Measurements from ENCODE around the gene KIRREL3. TPM values are rescaled to one million over a fixed set of nuclear protein-coding genes. Genes with fewer than 3 reads are reported as not detected.

KIRREL3 gene
- total RNA-seq, 5 donors from 2014 or later (not counting 1 experiment from before 2014, with no cell fraction given) = not detected

DNA sequence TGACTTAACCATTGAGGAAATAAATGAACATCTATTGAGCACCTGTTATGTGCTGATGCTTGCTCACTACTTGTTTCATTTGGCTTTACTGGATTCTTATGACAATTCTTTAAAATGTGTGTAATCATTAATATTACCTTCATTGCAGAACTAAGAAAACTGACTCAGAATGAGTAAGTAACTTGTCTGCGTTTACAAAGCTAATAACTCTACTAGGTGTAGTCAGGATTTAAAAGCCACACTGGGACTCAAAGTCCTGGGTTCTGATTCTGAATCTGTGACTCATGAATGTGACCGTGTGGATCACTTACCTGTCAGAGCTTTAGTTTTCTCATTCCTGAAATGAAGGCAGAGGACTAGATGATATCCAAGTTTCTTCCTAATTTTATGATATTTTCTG lies 23.4 kb upstream of the KIRREL3 start:
- H3K4me3 Mint-ChIP-seq = no peak overlapping the region
- Histone ChIP-seq H3K36me3 (ENCODE audit: control insufficient read depth in 2 of 2, extremely low read depth in 1 of 2, insufficient read depth in 1 of 2, low read length in 1 of 2) (no peaks in the 10 kb centered on the region), H3K27ac (ENCODE audit: low read length) (no peak overlapping the region), H3K4me1 (ENCODE audit: control insufficient read depth in 1 of 2, extremely low read depth in 1 of 2, insufficient read depth in 2 of 2, low read length in 2 of 2) (no peaks in the 10 kb centered on the region), H3K4me3 (ENCODE audit: control insufficient read depth in 1 of 2, extremely low read depth in 1 of 2, low read length in 1 of 2) (no peak overlapping the region), H3K9me3 (no peaks in the 10 kb centered on the region), H3K27me3 (replicated peaks in 1 of 2; ENCODE audit: control insufficient read depth in 2 of 2, extremely low read depth in 1 of 2, insufficient read depth in 2 of 2, low read length in 1 of 2) (no peaks in the 10 kb centered on the region)
- DNase-seq (no peak), ATAC-seq (replicated peaks in 1 of 4) (no peak)
- POLR2A ChIA-PET = no interaction called here
- no peaks in the 10 kb centered on the region for H3K9me3 Mint-ChIP-seq
- H3K27me3 Mint-ChIP-seq = peaks cover 0 to 6% of the 10 kb centered on the region in 2 donors
- no peaks in the 10 kb centered on the region for H3K4me1 Mint-ChIP-seq
- CTCF ChIA-PET = no interaction called here
- no peak overlapping the region for H3K27ac Mint-ChIP-seq
- H3K36me3 Mint-ChIP-seq = no peaks in the 10 kb centered on the region
- WGBS (ENCODE audit: insufficient coverage) = no CpG with 5 or more reads among the region's 2 CpGs

DNA sequence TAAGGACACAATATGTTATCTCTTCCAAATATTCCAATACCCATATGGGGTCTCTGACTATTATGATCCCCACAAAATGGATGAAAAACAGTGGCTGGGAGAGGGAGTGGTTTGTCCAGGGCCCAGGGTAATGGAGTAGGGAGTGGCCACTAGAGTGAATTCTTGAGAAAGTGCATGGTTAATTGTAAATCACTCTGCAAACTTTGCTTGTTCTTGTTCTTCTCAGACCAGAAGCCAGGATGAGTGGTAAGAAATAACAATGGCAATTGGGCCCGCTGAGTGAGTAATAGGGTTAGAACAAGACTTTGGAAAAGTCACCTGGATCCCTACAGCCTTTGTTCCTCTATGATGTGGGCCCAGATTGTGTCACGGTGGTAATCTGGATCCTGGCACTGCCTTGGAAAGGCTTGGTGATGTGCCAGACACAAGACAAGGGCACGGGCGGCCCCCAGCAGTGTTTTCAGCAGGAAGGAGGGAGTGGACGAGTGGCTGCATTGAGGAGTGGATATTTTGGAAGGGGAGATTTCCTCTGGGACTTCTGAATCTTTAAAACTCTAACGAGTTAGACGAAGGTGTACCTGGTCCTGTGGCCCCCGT lies 18.2 kb upstream of the KIRREL3 start:
- H3K4me1 Mint-ChIP-seq = no peaks in the 10 kb centered on the region
- H3K36me3 ChIP-seq (ENCODE audit: control insufficient read depth in 2 of 2, extremely low read depth in 1 of 2, insufficient read depth in 1 of 2, low read length in 1 of 2) = no peaks in the 10 kb centered on the region
- no peak overlapping the region for H3K4me3 ChIP-seq (ENCODE audit: control insufficient read depth in 1 of 2, extremely low read depth in 1 of 2, low read length in 1 of 2)
- 74% methylated on average over 6 of the region's 8 CpGs for WGBS (ENCODE audit: insufficient coverage)
- ATAC-seq (replicated peaks in 1 of 4) (no peak), DNase-seq (no peak)
- peaks cover 0 to 4% (median 0%) of the 10 kb centered on the region in 3 donors for H3K9me3 Mint-ChIP-seq
- H3K4me1 ChIP-seq (ENCODE audit: control insufficient read depth in 1 of 2, extremely low read depth in 1 of 2, insufficient read depth in 2 of 2, low read length in 2 of 2) = no peaks in the 10 kb centered on the region
- H3K27ac ChIP-seq (ENCODE audit: low read length) = no peak overlapping the region
- H3K27me3 ChIP-seq (replicated peaks in 1 of 2; ENCODE audit: control insufficient read depth in 2 of 2, extremely low read depth in 1 of 2, insufficient read depth in 2 of 2, low read length in 1 of 2) = peaks cover 0 to 6% of the 10 kb centered on the region in 2 experiments
- no peaks in the 10 kb centered on the region for H3K36me3 Mint-ChIP-seq
- peaks cover 7 to 14% of the 10 kb centered on the region in 2 donors for H3K27me3 Mint-ChIP-seq
- no peak overlapping the region for H3K27ac Mint-ChIP-seq
- no peak overlapping the region for H3K4me3 Mint-ChIP-seq
- ChIA-PET POLR2A (no interaction called here), CTCF (no interaction called here)
- no peaks in the 10 kb centered on the region for H3K9me3 ChIP-seq

DNA sequence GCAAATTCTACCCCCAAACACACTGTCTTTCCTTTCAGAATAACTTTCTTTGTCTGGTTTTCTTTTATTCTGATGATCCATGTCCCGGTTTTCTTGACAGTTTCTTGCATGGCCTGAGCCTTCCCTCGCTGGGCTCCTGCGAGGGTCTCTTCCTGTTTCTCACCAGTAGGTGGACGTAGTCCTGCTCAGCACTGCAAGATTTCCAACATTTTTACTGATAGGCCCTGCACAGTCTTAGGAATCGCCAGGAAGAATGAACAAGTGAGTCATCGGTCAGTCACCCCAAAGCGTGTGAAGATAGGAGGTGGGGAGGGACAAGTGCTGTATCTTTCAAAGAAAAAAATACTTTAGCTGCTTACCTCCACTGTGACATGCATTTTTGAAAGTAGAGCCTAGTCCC lies 16.9 kb upstream of the KIRREL3 start:
- 50% methylated on average over 4 of the region's 7 CpGs for WGBS (ENCODE audit: insufficient coverage)
- peaks cover 0 to 4% (median 0%) of the 10 kb centered on the region in 3 donors for H3K9me3 Mint-ChIP-seq
- Histone ChIP-seq H3K27me3 (replicated peaks in 1 of 2; ENCODE audit: control insufficient read depth in 2 of 2, extremely low read depth in 1 of 2, insufficient read depth in 2 of 2, low read length in 1 of 2) (peaks cover 0 to 6% of the 10 kb centered on the region in 2 experiments), H3K4me3 (ENCODE audit: control insufficient read depth in 1 of 2, extremely low read depth in 1 of 2, low read length in 1 of 2) (no peak overlapping the region), H3K9me3 (no peaks in the 10 kb centered on the region), H3K4me1 (ENCODE audit: control insufficient read depth in 1 of 2, extremely low read depth in 1 of 2, insufficient read depth in 2 of 2, low read length in 2 of 2) (no peaks in the 10 kb centered on the region), H3K36me3 (ENCODE audit: control insufficient read depth in 2 of 2, extremely low read depth in 1 of 2, insufficient read depth in 1 of 2, low read length in 1 of 2) (no peaks in the 10 kb centered on the region), H3K27ac (ENCODE audit: low read length) (no peak overlapping the region)
- H3K27me3 Mint-ChIP-seq = peaks cover 16 to 17% of the 10 kb centered on the region in 2 donors
- ChIA-PET CTCF (no interaction called here), POLR2A (no interaction called here)
- no peak overlapping the region for H3K27ac Mint-ChIP-seq
- H3K4me3 Mint-ChIP-seq = no peak overlapping the region
- H3K4me1 Mint-ChIP-seq = no peaks in the 10 kb centered on the region
- ATAC-seq (replicated peaks in 1 of 4) = peak in 1 of 4 experiments; percentile 7
- no peaks in the 10 kb centered on the region for H3K36me3 Mint-ChIP-seq
- no peak for DNase-seq

DNA sequence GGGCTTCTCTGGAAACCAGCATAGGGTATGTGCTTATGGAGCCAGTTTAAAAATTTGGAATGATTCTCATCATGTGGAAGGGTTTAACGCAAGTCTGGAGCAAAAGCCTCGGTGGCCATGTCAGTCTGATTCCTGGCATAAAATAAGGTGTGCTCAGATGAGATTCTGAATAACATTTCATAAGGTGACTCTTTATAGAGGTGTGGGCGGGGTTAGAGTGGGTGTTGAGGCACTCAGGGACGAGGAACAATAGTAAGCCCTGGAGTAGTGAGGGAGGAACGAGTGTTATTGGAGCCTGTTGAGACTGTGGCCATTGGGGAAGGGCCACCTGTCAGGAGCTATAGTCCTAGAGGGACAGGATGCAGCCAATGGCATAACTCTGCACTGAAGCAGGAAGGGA lies 13.0 kb upstream of the KIRREL3 start:
- Histone ChIP-seq H3K27me3 (replicated peaks in 1 of 2; ENCODE audit: control insufficient read depth in 2 of 2, extremely low read depth in 1 of 2, insufficient read depth in 2 of 2, low read length in 1 of 2) (peaks cover 0 to 6% of the 10 kb centered on the region in 2 experiments), H3K4me1 (ENCODE audit: control insufficient read depth in 1 of 2, extremely low read depth in 1 of 2, insufficient read depth in 2 of 2, low read length in 2 of 2) (no peaks in the 10 kb centered on the region), H3K9me3 (no peaks in the 10 kb centered on the region), H3K4me3 (ENCODE audit: control insufficient read depth in 1 of 2, extremely low read depth in 1 of 2, low read length in 1 of 2) (no peak overlapping the region), H3K27ac (ENCODE audit: low read length) (no peak overlapping the region), H3K36me3 (ENCODE audit: control insufficient read depth in 2 of 2, extremely low read depth in 1 of 2, insufficient read depth in 1 of 2, low read length in 1 of 2) (no peaks in the 10 kb centered on the region)
- Mint-ChIP-seq H3K9me3 (peaks cover 0 to 4% (median 0%) of the 10 kb centered on the region in 3 donors), H3K4me1 (no peaks in the 10 kb centered on the region), H3K27ac (no peak overlapping the region), H3K4me3 (no peak overlapping the region), H3K27me3 (peaks cover 14 to 24% of the 10 kb centered on the region in 2 donors), H3K36me3 (no peaks in the 10 kb centered on the region)
- ATAC-seq (replicated peaks in 1 of 4) = no peak
- ChIA-PET POLR2A (no interaction called here), CTCF (no interaction called here)
- DNase-seq = no peak
- WGBS (ENCODE audit: insufficient coverage) = 71% methylated on average over 5 of the region's 5 CpGs

DNA sequence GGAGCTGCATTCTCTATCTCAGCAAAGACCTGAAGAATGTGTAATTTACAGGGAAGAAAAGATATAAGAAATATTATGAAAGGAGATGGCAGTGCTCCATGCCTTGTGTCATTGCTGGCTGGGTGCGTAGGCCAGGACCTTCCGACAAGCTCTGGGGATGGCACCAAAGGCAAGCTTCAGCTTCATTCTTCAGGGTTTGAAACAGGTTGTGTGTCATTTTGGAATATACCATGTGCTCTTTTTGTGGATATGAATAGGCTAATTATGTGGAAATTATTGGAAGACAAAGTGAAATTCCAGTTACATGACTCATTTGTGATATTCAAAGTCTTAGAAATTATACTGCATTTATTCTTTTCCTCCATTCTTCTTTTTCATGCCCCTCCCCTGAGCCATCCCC lies 5.7 kb upstream of the KIRREL3 start:
- H3K4me1 Mint-ChIP-seq = no peaks in the 10 kb centered on the region
- ChIA-PET POLR2A (no interaction called here), CTCF (no interaction called here)
- H3K4me1 ChIP-seq (ENCODE audit: control insufficient read depth in 1 of 2, extremely low read depth in 1 of 2, insufficient read depth in 2 of 2, low read length in 2 of 2) = peaks cover 0 to 3% of the 10 kb centered on the region in 2 experiments
- H3K36me3 Mint-ChIP-seq = no peaks in the 10 kb centered on the region
- H3K9me3 Mint-ChIP-seq = no peaks in the 10 kb centered on the region
- H3K36me3 ChIP-seq (ENCODE audit: control insufficient read depth in 2 of 2, extremely low read depth in 1 of 2, insufficient read depth in 1 of 2, low read length in 1 of 2) = no peaks in the 10 kb centered on the region
- WGBS (ENCODE audit: insufficient coverage) = 100% methylated on average over 1 of the region's 2 CpGs
- H3K4me3 Mint-ChIP-seq = no peak overlapping the region
- DNase-seq (no peak), ATAC-seq (replicated peaks in 1 of 4) (no peak)
- no peak overlapping the region for H3K27ac ChIP-seq (ENCODE audit: low read length)
- no peaks in the 10 kb centered on the region for H3K9me3 ChIP-seq
- peaks cover 37 to 44% of the 10 kb centered on the region in 2 donors for H3K27me3 Mint-ChIP-seq
- no peak overlapping the region for H3K4me3 ChIP-seq (ENCODE audit: control insufficient read depth in 1 of 2, extremely low read depth in 1 of 2, low read length in 1 of 2)
- H3K27ac Mint-ChIP-seq = no peak overlapping the region
- H3K27me3 ChIP-seq (replicated peaks in 1 of 2; ENCODE audit: control insufficient read depth in 2 of 2, extremely low read depth in 1 of 2, insufficient read depth in 2 of 2, low read length in 1 of 2) = peaks cover 8 to 18% of the 10 kb centered on the region in 2 experiments

DNA sequence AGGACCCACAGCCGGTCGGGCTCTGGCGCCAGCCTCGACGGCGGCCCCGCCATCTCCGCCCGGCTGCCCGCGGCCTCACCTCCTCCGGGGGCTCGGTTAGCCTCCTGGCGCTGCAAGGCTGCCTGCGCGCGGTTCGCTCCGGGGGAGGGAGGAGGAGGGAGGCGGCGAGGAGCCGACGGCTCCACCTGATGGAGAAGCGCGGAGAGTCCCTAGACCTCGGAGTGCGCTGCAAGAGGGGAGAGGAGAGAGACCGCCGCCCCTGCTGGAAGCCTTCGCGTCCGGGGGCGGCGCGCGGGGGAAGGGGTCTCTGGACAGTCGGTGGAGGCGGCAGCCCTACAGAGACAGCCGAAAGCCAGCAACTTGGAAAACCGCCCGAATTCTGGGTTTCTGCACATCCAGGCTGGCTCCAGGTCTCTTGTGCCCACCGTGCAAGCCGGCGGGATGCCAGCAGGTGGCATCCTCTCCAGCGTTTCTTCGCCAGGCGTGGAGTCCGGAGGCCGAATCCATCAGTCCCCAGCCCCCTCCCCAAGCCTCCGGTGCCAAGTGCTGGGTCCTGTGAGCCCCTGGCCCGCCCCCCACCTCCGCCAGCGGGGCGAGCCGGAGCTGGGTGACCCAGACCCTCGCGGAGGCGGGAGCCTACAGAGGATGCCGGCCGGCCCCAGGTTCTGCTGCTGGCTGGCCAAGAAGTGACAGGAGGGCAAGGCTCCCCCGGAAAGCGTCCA lies 2.9 kb upstream of the KIRREL3 start:
- Histone ChIP-seq H3K9me3 (no peaks in the 10 kb centered on the region), H3K27ac (ENCODE audit: low read length) (no peak overlapping the region), H3K36me3 (ENCODE audit: control insufficient read depth in 2 of 2, extremely low read depth in 1 of 2, insufficient read depth in 1 of 2, low read length in 1 of 2) (no peaks in the 10 kb centered on the region), H3K4me3 (ENCODE audit: control insufficient read depth in 1 of 2, extremely low read depth in 1 of 2, low read length in 1 of 2) (no peak overlapping the region), H3K4me1 (ENCODE audit: control insufficient read depth in 1 of 2, extremely low read depth in 1 of 2, insufficient read depth in 2 of 2, low read length in 2 of 2) (peaks cover 0 to 7% of the 10 kb centered on the region in 2 experiments), H3K27me3 (replicated peaks in 1 of 2; ENCODE audit: control insufficient read depth in 2 of 2, extremely low read depth in 1 of 2, insufficient read depth in 2 of 2, low read length in 1 of 2) (peaks cover 13 to 36% of the 10 kb centered on the region in 2 experiments)
- Mint-ChIP-seq H3K36me3 (no peaks in the 10 kb centered on the region), H3K27me3 (peaks cover 30 to 37% of the 10 kb centered on the region in 2 donors), H3K27ac (no peak overlapping the region), H3K9me3 (no peaks in the 10 kb centered on the region), H3K4me1 (no peaks in the 10 kb centered on the region), H3K4me3 (no peak overlapping the region)
- ATAC-seq (replicated peaks in 1 of 4) (no peak), DNase-seq (no peak)
- ChIA-PET CTCF (no interaction called here), POLR2A (no interaction called here)
- 3% methylated on average over 60 of the region's 62 CpGs for WGBS (ENCODE audit: insufficient coverage)
